NCI-H146 (cell line): ENCODE results near the gene RNF31.

Experiments used
- DNase-seq: peaks from one replicate; lab custom pipeline; 2025; lab: John Stamatoyannopoulos, UW

Gene RNF31

DNA sequence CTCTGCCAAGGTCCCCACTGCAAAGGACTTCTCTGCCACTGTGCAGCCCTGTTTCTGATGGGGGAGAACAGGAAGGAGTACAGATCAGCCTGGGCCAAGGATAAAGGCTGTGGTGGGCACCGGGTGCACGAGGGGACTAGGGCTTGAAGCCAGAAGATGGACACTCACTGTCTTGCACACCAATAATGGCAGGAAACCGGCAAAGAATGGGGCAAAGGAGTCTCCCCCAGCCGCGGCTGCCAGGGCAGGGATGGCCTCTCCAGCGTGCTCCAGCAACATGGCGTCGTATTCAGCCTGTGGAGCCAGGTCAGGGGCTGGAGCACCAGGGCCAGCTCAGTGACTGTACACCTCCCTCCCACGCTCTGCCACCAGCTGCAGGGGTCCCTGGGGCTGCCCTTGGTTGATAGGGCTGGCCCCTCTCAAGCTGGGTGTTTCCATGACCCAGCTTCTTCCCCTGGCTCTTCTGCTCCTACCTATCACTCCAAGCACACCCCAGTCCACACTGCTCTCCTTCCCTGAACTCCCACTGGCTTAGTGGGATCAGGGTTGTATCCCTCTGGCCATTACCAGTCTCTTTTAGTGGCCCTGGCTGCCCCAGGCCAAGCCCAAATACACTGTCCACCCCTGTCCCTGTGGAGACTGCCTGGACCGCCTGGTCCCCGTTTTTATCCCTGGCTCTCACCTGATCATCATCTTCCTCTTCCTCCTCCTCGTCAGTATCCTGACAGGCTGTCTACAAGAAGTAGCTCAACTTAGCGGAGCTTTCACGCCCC, 35.0 kb downstream of the RNF31 start:
- no peak for DNase-seq

DNA sequence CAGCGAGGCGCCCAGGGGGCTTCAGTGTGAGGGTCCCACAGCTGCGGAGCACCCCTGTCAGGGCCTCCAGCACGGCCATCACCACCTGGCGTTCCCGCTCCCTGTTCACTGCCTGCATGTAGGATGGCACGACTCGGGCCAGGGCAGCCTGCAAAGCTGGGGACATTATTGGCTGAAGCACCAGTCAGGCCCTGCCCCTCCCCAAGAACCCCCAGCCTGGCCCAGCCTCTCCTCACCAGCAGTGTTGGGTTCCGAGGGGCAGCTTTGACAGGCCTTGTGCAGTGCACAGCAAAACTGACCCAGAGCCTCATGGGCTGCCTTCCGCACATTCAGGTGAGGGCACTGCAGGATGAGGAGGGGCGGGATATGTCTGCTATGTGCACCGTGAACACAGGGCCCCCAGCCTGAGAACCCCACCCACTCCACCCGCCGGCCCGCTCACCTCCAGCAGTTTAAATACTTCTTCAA, 35.8 kb downstream of the RNF31 start:
- no peak for DNase-seq

DNA sequence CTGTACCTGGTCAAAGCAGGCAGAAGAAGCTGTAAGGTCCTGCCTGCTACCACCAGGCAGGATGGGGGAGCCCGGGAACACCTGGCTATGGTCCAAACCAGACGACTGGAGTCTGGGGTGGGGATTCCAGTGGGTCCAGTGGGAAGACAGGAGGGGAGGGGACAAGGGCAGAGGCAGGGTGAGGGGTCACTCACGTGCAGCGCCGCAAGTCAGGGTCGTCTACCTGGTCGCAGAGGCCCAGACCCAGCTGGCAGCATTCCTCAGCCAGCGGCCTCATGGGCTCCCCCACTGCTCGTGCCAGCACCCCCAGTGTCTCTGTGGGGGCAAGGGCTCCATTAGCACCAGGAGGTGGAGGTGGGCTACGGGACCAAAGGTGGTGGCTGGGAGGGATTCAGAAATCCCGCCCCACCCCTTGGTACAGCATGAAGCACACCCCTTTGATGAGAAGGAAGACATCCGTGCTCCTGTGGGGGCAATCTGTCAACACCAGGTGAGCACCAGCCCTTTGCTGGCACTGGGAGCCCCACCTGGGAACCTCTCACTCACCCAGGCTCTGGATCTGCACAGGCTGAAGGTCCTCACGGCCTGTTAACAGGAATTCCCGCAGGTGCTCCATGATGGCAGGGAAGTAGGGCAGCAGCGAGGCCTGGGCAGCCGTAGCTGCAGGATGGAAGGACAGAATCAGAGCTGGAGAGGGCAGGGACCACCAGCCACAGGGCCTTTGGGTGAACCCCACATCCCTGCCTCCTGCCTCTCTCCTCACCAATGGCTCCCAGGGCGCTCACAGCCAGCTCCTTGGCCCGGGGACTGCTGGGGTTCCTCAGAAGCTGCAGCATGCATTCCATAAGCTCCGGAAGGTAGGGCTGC, 37.0 kb downstream of the RNF31 start:
- DNase-seq: no peak

DNA sequence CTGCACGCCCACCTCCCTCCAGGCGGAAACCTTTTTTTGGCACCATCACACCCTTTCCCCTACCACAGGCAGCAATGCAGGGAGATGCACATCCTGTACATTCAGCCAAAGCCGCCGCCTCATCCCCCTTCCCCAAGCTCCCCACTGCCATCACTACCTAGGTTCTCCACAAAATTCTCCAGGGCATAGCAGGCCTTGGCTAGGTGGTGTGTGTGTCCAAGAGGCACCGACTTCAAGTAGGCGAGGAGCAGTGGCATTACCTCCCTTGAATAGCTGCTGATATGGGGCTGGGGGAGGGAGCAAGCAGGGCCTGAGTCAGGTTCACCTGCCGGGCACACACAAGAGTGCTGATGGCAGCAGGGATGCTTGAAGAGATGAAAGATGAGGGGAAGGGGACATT, 37.7 kb downstream of the RNF31 start:
- no peak for DNase-seq

DNA sequence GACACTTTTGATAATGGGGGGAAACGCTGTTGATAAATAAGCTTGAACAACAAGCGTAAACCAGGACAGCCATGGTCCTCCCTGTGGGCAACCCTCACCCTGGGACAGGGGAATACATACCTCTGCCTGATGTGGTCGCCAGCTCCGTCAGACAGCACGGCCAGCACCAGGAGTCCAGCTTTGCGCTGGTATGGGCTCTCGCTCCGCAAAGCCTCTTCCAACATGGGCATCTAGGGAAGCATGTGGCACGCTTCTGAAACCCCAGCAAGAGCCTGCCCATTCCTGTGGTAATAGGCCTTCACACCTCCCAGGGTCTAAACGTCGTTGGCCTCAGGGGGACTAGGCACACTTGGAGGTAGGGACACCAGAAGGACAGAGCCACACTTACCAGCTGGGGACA, 38.4 kb downstream of the RNF31 start:
- no peak for DNase-seq

DNA sequence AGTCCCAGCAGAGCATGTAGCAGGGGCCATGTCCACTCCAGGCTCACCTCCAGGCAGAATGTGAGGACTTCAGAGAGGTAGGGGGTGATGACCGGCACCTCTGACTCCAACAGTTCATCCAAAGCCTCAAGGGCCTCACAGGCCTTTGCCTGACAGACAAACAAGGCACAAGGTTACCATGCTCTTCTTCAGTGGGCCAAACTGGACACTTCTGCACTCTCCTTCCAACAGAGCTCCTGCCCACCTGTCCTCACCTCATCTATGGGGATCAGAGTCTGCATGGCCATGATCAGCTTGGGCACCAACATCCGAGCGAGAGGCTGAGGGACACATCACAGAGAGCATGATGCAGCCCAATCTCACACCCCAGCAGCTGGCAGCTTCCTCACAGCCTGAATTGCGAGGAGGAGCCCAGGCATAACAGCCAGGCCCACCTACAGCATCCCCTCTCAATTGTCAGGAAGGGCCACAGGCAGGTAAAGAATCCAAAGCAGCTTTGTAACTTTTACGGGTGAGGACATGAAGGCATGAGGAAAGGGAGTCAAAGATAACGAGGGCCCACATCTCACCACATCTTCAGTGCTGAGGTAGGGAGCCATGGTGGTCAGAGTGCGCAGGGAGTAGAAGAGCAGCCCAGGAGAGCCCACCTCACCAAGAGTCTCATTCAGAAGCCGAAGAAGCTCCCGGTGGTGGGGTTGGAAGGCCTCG, 39.7 kb downstream of the RNF31 start:
- no peak for DNase-seq

DNA sequence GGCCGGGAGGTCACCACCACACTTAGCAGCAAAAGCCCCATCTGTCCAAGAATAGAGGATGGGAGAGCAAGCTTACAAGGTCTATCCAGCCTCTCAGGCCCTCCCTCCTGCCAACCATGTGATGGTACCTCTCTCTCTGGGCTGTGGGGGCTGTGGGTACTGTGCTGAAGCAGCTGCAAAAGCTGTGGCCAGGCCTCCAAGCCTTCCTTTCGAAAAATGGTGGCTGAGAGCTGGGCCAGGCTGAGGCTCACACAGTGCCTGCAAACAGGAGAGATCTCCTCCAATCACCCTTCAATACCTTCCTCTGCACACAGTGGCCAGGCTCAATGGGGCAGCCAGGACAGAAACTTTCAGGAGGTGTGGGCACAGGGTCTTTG, 40.2 kb downstream of the RNF31 start:
- DNase-seq: no peak

DNA sequence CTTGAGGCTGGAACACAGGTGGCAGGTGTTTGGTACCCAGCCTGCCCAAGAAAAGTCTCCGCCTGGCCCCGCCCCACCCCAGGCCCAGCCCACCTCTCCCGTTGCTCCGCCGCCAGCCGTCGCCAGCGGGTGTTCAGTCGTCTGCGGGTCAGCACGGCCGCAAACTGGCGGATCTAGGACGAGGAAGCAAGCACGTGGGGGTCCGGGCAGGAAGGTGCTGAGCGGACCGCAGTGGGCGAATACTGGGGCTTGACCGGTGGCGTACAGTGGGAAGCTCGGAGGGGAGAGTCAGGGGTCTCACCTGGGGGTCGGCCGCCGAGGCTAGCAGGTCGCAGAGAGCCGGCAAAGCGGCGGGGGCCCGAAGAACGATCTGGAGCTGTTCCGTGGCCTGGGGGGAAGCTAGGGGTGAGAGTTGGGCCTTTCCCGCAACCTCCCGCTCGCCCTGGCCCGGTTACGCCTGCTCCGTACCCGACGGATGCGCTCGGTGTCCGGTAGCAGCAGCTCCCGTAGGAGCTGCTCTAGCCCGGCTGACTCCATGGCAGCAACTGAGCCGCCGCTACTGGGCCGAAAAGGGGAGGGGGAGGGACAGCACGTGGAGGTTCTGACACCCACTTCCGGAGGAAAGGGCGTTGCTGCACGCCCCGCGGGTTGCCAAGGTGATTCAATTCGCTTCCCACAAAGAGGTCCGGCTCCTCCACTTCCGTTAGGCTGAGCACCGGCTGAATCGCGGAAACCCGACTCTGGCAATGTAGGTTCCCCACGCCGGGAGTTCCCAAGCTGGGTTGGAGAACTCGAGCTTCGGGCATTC, 41.2 kb downstream of the RNF31 start, which contains the start of gene IPO4:
Gene IPO4, minus strand, starts transcription at position 566 of the 808 bp plus-strand sequence. Its CDS starts 29 bp downstream, at position 537.
- peak; percentile 97 for DNase-seq

DNA sequence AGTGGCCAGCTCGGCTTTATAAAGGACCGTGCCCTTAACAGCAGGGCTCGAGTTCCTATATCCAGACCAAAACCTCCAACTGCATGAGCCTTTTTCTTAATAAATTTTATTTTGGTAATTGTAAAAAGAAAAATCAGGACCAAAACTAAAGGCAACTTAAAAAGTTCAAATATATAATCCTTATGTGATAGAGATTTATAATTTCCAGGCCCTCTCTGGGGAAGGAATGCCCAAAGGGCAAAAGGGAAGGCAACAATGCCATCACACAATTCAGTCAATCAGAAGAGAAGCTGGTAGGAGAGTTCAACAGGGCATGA, 41.7 kb downstream of the RNF31 start:
- no peak for DNase-seq

DNA sequence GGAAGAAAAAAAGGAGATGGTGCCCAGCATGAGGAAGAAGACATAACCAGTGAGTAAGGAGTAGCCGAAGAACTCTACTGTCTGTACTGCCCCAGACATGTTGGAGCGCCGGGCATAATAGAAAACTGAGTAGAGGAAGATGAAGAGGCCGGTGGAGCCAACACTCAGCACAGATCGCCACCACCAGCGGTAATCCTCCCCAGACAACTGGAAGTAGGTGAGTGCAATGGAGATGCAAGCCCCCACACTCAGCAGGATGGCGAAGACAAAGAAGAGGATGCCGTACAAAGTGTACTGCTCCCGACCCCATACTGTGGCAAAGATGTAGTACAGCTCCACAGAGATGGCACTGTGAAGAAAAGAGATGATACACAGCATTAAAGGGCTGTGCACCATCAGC, 42.2 kb downstream of the RNF31 start:
- no peak for DNase-seq

DNA sequence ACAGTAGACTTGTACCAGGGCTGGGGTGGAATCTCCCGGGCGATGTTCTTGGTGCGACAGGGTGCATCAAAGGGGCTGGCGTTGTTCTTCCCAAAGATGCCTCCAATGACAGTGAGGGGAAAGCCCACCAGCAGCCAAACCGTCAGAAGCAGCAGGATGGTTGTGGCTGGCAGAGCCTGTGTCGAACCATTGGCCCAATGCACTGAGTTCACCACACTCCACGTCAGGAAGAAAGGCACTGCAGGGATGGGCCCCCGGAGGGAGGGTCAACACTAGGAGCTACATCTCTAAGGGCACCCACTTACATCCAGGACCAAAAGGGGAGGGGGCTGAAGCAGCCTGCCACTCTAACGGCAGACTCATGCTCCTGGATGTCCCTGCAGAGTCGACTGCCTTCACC, 43.1 kb downstream of the RNF31 start:
- no peak for DNase-seq

DNA sequence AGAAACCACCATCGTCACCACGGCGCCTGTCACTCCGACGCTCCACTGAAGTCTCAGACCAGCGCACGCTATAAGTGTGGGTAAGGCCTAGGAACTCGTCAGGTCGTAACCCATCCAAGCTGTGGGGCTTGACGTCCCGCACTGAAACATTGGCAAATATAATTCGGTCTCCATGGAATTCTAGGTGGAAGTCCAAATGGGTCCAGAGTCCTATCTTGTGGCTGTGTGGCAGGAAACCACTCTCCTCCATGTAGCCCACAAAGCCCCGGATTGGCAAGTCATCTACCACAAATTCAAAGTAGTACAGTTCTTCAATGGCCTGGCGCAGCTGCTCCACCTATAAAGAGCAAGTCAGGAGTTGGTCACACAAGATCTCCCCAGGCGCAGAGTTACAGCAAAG, 45.6 kb downstream of the RNF31 start:
- DNase-seq: no peak

DNA sequence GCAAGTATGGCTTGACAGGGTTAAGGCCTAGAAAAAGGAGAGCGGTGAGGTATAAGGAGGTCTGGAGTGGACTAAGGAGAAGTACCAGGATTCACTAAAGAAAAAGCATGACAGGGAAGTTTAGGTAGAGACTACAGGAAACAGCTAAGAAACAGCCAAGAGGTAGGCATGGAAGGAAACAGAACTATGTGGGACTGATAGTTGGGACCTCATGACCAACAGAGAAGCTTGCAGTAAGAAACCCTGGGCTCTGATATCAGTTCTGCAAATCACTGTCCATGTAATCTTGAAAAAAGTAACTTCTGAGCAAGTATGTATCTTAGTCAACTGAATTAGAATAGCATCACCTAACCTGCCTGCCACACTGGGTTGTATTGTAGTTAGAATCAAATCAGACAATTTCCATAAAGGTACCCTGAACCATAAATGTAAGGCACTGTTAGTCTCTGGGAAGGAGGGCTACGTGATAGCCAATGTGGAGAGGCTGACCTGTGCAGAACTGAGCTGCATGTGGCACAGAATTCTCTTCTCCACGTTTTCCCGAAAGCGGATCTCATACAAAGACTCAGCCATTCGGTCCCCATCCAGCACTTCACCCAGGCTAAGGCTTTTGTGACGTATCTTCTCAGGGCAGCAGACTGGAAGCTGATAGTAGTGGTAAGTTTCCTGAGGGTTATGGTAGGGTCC, 47.0 kb downstream of the RNF31 start:
- no peak for DNase-seq

DNA sequence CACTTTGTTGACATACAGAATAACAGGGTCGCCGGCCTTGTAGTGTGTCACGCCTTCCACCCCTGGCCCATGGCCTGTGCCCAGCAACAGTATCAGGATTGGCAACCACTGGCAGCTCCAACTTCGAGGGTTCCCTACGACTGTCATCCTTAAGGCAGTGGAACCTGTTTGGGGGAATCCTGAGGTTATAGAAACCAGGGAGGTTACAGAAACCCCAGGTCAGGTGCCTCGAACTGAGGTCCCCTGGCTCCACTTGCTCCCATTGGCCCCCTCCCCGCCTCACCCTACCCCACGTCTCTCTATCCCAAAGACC, 47.5 kb downstream of the RNF31 start:
- no peak for DNase-seq

DNA sequence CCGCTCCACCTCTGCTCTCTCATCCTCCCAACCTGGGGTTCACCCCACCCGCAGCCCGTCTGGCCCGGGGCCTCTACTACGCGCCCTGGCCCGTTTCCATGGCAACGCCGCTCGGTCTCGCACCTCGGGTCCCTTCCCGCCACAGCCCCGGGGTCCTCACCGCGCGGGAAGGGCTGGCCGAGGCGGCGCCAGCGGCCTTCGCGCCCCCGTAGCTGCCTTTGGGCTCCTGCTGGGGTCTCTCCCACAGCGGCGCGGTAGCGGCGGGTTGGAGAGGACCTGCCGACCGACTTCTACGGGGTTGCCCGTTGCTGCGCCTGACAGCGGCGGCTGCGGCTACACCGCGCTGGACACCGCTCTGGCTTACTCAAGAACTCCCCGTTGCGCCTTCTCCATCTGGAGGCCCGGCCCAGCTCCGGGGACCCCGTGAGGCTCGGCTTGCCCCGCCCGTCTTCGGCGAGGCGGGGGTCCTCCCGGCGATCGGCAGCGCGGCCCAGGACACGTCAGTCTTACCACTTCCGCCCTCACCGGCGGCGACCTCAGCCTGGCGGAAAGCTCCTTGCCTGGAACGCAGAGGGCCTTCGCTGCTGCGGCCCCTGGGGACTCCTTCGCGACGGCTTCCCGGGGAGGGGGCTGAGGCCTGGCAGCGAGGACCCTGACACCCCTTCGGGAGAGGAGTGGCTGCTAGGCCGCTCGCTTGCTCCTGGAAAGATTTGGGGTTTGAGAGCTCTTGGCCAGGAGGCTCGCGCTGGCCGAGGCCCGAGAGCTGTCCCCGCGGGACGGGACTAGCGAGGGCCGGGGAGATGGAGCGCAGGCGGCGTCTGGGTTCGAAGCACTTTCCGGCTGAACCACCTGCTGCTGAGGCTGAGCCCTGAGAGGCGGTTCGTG, 48.1 kb downstream of the RNF31 start, which contains the start of gene TM9SF1:
Gene TM9SF1, minus strand, starts transcription at position 256 of the 885 bp plus-strand sequence. CDS start 422 bp downstream, outside the sequence.
- peak; percentile 89 for DNase-seq

DNA sequence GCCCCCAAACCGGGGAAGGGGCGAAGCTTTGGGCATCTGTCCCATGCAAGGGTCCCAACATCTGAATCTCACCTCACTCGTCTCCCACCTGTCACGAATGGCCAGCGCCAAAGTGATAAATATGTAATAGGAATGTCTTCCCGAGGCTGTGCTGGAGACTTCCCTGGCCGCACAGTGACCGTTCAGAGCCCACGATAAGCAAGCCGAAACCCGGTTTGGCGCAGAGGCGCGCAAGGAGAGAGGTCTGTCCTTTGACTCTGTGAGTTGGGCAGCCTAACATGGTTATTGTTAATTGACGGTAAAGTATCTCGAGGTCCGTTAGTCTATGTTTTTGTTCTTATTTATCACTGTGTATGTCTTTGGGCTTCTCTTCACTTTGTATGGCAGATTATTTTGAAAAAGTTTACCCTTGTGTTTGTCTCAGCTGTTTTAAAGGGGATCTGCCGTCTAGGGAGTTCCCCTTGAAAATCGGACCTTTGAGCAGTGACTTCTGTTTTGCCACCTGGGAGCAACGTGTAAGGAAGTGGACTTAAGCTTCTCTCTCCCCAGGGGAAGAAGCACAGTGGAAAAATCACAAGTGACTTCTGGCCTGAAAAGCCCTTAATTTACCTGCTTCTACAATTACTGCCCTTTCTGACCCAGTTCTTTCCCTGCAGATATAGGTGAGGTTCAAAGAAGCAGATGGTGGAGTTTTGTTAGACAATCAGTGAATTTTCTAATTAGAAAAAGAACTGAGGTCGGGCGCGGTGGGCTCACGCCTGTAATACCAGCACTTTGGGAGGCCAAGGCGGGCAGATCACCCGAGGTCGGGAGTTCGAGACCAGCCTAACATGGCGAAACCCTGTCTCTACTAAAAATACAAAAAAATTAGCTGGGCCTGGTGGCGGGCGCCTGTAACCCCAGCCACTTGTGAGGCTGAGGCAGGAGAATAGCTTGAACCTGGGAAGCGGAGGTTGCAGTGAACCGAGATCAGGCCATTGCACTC, 49.1 kb downstream of the RNF31 start:
- peak; percentile 39 for DNase-seq

DNA sequence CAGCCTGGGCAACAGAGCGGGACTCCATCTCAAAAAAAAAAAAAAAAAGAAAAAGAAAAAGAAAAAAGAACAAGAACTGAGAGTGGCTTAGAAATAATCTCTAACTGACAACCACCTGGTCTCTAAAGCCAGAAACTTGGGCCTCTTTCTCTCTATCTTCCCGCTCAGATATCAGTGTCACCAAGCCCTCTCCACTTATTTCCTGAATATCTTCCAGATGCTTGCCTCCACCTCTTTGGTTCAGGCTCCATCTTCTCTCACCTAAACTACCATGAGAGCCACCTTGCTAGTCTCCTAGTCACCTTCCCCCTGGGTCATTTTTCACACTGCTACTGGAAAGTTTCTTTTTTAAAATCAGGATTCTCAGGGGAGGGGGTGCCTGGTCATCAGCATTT, 49.8 kb downstream of the RNF31 start:
- DNase-seq: no peak

DNA sequence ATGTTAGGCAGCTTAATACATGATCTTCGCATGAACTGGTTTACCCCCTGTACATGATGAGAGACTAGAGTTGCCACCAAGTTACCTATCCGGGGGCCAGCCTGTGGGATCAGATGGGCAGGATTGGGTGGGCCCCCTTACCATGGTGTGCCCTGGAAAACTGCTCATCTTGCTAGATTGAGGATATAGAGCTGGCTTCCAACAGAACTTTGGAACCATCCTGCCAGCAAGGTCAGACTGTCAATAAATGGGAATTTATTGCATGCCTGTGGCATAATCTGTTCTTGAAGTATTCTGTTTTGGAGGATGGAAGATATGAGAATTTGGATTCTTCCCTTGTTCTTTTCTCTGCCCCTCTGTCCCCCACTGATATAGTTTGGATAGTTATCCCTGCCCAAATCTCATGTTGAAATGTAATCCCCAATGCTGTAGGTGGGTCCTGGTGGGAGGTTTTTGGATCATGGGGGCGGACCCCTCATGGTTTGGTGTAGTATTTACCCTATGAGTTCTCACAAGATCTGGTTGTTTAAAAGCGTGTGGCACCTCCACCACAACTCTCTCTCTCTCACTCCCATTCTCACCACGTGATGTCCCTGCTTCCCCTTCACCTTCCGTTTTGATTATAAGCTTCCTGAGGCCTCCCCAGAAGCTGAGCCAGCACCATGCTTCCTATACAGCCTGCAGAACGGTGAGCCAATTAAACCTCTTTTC, 51.7 kb downstream of the RNF31 start:
- DNase-seq: no peak
